ENCODE measurements around the gene SLC30A3. TPM values are rescaled to one million over a fixed set of nuclear protein-coding genes. Genes with fewer than 3 reads are reported as not detected.

Gene SLC30A3
- total RNA-seq, 1 donor from 2014 or later, result not detected

DNA sequence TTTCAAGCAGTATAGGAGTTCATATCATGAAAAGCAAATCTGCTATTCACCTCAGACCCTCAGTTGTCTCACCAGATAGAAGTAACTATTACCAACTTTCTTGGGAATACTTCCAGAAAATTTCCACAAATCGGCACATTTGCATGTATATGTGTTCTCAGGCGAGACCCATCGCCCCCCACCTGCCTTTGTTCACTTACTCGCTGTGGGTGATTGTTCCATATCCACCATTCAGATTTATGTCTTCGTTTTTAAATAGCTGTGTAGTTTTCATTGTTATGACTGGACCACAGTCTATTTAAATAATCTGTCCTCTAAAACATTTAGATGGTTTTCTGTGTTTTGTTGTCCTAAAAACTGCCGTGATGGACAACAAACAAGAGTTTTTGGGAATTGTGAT, 22.6 kb upstream of the SLC30A3 start:
- no peak for DNase-seq (ENCODE audit: extremely low spot score, unreplicated experiment)
- no peak overlapping the region for H3K27ac Mint-ChIP-seq (ENCODE audit: unreplicated experiment)
- no peaks in the 10 kb centered on the region for H3K9me3 Mint-ChIP-seq (ENCODE audit: unreplicated experiment)
- no peak overlapping the region for H3K4me3 Mint-ChIP-seq (ENCODE audit: unreplicated experiment)
- peaks cover 84% of the 10 kb centered on the region for H3K27me3 Mint-ChIP-seq (ENCODE audit: unreplicated experiment)
- no peaks in the 10 kb centered on the region for H3K36me3 Mint-ChIP-seq (ENCODE audit: unreplicated experiment)
- no peaks in the 10 kb centered on the region for H3K4me1 Mint-ChIP-seq (ENCODE audit: unreplicated experiment)
- no peak for TF ChIP-seq CTCF (IDR thresholded peaks at IDR 0.05)

DNA sequence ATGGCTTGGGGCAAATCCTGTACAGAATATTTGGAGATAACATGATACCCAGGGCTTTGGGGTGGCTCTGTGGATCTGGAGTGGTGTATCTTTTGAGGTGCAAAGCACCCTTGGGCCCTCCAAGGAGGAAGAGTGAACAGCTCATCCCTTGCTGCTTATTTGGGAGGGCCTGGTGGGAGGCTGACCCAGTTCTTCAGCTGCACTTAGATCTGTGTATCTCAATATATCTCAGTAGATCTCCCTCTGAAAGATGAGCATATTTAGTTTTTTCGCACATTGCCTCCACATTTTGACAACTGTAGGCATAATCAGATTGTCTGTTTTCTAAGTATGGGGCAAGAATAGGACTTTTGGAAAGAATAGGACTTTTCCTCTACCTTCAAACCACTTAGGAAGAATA, 22.1 kb upstream of the SLC30A3 start:
- Mint-ChIP-seq H3K27me3 (ENCODE audit: unreplicated experiment) (peaks cover 85% of the 10 kb centered on the region), H3K4me1 (ENCODE audit: unreplicated experiment) (peaks cover under 1% of the 10 kb centered on the region), H3K9me3 (ENCODE audit: unreplicated experiment) (no peaks in the 10 kb centered on the region), H3K27ac (ENCODE audit: unreplicated experiment) (no peak overlapping the region), H3K36me3 (ENCODE audit: unreplicated experiment) (no peaks in the 10 kb centered on the region), H3K4me3 (ENCODE audit: unreplicated experiment) (no peak overlapping the region)
- TF ChIP-seq CTCF (IDR thresholded peaks at IDR 0.05), result no peak
- DNase-seq (ENCODE audit: extremely low spot score, unreplicated experiment), result no peak

- Mint-ChIP-seq H3K27ac (ENCODE audit: unreplicated experiment) (no peak overlapping the region), H3K4me1 (ENCODE audit: unreplicated experiment) (peaks cover 2% of the 10 kb centered on the region), H3K36me3 (ENCODE audit: unreplicated experiment) (no peaks in the 10 kb centered on the region), H3K9me3 (ENCODE audit: unreplicated experiment) (no peaks in the 10 kb centered on the region), H3K27me3 (ENCODE audit: unreplicated experiment) (peaks cover 79% of the 10 kb centered on the region), H3K4me3 (ENCODE audit: unreplicated experiment) (no peak overlapping the region)
- TF ChIP-seq CTCF (IDR thresholded peaks at IDR 0.05), result no peak
- DNase-seq (ENCODE audit: extremely low spot score, unreplicated experiment), result no peak
Measured at GRCh38 chr2:27282892-27283291, 20.0 kb upstream of the SLC30A3 start.

- no peaks in the 10 kb centered on the region for H3K36me3 Mint-ChIP-seq (ENCODE audit: unreplicated experiment)
Measured at GRCh38 chr2:27281855-27282559, 19.2 kb upstream of the SLC30A3 start, which contains the start of gene TRIM54. TSS of gene TRIM54 (plus strand) at chr2:27282429. CDS start at chr2:27282732, 303 bp downstream.

More at GRCh38 chr2:27281855-27282559, 19.2 kb upstream of the SLC30A3 start, which contains the start of gene TRIM54:
- DNase-seq (ENCODE audit: extremely low spot score, unreplicated experiment), result no peak
- no peaks in the 10 kb centered on the region for H3K9me3 Mint-ChIP-seq (ENCODE audit: unreplicated experiment)
- peaks cover 78% of the 10 kb centered on the region for H3K27me3 Mint-ChIP-seq (ENCODE audit: unreplicated experiment)
- no peak within 1 kb of the TSS for H3K27ac Mint-ChIP-seq (ENCODE audit: unreplicated experiment)
- no peak within 1 kb of the TSS for H3K4me3 Mint-ChIP-seq (ENCODE audit: unreplicated experiment)
- no peak for TF ChIP-seq CTCF (IDR thresholded peaks at IDR 0.05)
- H3K4me1 Mint-ChIP-seq (ENCODE audit: unreplicated experiment), result peaks cover 2% of the 10 kb centered on the region

All from osteocyte (in vitro differentiated cells).